Right lobe of liver (tissue), 4 donors: Measurements from ENCODE around the gene CYTH3.

Source experiments
- POLR2A ChIP-seq: fragments of 450-650 bp; IDR thresholded peaks from one replicate; pipeline ENCODE4 v1.6.1; 2017; ENCODE audit warnings: antibody characterized with exemption, mild to moderate bottlenecking
- TF ChIP-seq, protein P1 (sequence below), 4 donors: fragments of 200-600 bp in 3 of 4; fragments of 450-650 bp in 1 of 4; IDR thresholded peaks; one replicate each; pipeline versions ENCODE4 v1.5.1 to v1.8.0; 2016 to 2022; ENCODE audit warnings: antibody characterized with exemption in 4 of 4, mild to moderate bottlenecking in 2 of 4
- donor health status: DM: no; HTN: no; CAD: no.
- donor health status: DM: no; HTN: no; CAD: no.
- donor health status: DM: no; HTN: yes; CAD: no.

DNA sequence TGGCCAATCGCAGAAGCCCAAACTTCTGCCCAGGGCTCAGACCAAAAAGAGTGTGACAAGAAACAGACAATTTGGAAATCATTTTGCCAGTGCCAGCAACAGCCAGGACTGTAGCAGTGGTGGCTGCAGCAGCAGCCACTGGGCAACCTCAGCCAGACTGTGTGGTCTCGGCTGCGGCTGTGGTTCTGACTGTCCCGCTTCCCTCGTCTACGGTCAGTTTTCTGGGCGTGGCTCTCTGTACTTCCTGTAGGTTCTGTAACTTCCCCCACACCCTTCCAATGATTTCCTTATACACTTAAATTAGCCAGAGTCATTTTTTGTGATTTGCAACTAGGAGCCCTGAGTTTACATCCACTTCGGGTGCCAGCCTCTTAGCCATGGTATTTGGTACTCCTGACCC lies 39.9 kb downstream of the CYTH3 start:
- TF ChIP-seq, protein P1, sequence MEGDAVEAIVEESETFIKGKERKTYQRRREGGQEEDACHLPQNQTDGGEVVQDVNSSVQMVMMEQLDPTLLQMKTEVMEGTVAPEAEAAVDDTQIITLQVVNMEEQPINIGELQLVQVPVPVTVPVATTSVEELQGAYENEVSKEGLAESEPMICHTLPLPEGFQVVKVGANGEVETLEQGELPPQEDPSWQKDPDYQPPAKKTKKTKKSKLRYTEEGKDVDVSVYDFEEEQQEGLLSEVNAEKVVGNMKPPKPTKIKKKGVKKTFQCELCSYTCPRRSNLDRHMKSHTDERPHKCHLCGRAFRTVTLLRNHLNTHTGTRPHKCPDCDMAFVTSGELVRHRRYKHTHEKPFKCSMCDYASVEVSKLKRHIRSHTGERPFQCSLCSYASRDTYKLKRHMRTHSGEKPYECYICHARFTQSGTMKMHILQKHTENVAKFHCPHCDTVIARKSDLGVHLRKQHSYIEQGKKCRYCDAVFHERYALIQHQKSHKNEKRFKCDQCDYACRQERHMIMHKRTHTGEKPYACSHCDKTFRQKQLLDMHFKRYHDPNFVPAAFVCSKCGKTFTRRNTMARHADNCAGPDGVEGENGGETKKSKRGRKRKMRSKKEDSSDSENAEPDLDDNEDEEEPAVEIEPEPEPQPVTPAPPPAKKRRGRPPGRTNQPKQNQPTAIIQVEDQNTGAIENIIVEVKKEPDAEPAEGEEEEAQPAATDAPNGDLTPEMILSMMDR (IDR thresholded peaks at IDR 0.05): no peak
- no peak for TF ChIP-seq POLR2A
